SW 1271 (cell line): Measurements from ENCODE around the gene RHBDD1.
A peak's percentile ranks its signal among the peaks of the same experiment; 100 is the strongest.
"Not testable (repeated sequence)": the region's sequence is repeated elsewhere in the genome, so short reads cannot be mapped to it uniquely, and the experiment has no call there.

Experiments
- DNase-seq, 2 experiments: peaks; one replicate each; lab custom pipeline; 2025; lab: John Stamatoyannopoulos, UW

The RHBDD1 gene

DNA sequence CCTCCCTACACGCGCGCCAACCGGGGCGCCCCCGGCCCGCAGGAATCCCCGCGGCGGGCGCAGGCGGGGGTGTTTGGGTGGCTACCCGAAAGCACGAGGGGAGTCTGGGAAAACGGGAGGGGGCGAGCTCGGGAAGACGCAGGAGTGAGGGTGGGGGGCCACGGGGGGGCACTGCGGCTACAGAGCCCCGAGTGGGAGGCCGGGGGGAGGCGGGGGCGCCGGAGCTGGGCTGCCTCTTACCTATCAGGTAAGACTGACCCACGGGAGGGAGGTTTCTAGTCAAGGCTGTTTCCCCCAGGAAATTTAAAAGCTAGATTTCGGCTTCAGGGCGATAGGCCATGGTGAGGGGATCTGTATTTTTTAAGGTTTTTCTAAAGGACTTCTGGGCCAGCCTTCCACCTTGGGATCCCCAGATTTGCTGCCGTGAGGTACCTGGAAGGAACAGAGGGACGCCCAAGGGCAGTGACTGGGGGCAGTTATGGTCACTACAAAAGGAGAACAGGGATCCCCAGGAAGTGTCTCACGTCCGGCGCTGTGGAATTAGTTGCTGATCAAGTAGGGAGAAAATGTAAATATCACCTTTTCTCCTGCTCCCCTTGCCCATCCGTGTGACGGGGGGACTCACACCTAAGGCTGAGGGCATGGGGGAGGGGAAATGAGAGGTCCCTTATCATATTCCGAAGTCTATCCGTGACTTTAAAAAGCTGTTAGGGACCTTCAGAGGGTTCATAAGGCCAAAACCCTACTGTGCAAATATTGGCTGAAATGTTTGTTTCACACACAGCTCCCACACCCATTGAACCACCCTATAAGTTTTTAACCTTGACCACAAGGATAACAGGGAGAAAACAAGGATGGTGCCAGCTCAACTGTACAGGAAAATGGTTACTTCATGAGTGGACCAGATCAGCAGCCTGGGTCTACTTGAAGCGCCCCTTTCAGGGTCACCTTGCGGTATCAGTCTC is 35.6 kb upstream of the RHBDD1 start:
- DNase-seq = peak in 1 of 2 experiments; percentile 25

DNA sequence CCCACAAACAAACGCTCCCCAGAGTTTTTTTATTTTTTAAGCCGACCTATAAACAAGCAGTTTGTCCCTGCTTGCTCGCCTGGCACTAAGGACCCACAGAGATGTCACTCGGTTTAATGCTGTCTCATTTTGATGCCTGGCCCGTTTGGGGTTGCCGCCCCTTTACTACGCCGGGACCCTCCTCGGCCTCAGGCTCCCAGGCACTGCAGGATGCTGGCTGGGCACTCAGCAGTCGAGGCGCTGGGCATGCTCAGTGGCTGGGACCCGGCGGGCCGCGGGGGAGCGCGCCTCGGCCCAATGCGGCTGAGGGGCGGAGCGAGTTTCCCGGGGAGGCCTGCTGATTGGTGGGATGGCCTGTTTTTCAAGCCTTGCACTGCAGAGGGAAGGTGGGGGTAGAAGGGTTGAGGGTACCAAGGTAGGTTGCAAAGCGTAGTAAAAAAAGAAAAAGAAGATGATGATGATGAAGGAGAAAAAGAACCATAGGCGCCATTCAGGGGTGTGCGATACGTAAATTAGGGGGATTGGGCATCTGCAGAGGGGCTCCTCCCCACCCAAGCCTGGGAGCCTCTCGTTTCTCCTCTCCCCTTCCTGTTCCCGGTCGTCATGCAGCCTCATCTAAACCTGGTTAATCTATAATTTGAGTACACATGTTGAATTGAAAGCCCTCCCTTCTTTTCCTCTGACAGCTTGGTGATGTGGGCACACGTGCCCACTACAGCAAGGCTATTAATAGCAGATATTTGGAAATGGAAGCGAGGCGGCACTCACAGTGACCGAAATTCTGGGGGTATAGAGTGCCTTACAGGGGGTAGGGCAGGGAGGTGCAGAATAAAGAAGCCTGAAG is 34.7 kb upstream of the RHBDD1 start:
- no peak for DNase-seq

DNA sequence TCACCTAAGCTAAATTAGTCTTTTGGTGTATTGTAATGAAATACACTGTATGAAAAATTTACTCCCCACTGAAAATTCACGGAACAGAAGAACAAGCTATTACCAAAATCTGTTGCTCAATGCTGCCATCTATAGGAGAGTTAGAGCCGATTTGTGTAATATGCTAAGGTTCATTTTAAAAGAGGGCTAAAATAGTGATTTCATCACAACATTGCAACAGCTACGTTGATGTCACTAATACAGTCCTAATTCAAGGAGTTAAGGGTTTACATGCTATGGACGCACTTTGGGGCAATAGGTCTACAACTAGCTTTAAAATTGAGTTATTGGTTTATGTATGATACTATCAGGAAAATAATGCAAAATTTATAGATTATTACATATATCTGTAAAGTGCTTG is 33.3 kb upstream of the RHBDD1 start:
- DNase-seq = peak; percentile 3 to 76

DNA sequence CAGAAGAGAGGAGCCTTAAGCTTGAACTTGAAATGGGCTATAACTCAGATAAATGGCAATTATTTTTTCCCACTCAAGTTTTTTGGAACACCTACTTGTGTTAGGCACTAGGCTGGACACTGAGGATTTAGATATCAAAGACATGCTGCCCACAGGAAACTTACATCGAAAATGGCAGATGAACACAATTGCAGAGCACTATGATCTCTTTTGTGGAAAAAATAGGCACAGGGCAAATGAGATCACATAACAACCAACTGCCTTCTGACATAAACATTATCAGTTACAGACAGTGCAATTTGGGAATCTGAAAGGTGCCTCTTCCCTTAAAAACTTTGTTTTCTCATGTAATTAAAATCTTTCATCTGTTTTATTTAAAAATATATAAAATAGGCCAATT is 32.4 kb upstream of the RHBDD1 start:
- no peak for DNase-seq

DNA sequence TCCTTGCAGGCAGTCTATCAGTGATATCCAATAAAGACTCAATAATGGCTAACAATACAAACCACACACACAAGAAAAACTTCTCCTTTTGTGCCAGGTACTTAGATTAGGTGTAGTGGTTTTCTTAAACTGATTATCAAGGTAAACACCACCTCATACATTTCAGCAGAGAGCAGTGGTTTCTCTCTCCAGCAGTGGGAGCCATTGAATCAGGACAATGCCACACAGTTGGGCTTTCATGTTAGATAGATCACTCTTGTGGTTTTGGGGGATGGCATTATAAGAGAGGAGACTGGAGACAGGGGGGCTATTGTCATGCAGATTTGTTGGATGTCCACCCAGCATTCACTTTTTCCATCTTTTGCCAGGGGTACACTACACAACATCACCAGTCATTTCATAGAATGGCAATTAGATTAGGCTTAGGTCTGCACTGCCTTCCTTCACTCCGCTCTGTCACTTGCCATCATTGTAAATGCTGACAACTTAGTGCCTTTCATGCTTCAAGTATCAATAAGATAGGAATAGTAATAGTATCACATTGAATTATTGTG is 22.6 kb upstream of the RHBDD1 start:
- DNase-seq = no peak

DNA sequence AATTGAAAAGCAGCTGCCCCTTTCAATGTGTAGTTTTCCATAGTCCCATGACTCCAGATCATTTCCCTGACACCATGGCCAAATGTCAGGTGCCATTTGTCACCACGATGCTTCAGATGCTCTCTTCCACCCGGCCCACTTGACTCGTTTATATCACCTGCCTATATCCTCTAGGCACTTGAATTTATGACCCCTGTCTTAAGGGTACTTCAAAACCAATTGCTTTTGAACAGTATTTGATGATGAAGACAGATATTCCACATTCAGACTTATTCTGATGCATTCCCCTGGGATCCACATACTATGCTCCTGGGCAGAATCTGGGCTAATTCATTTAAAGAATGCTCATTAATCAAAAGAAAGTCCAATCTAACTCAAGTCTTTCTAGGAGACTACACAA is 16.9 kb upstream of the RHBDD1 start:
- DNase-seq = no peak

DNA sequence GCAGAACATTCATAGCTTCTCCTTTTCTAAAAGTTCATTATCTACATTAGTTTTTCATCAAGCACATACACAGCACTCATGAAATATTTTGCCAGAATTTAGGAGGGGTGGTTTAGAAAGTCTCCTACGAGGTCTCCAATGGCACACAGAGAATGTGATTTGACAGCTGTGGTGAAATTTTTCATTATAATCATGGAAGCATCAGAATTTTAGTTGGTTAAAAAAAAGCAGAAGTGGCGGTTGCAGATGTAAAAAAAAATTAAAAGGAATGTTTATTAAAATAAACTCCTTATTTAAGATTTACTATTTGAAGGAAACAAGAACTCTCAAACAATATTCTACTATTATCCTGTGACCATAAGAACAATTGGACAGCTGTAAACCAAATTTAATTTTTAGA is 10.8 kb upstream of the RHBDD1 start:
- no peak for DNase-seq

DNA sequence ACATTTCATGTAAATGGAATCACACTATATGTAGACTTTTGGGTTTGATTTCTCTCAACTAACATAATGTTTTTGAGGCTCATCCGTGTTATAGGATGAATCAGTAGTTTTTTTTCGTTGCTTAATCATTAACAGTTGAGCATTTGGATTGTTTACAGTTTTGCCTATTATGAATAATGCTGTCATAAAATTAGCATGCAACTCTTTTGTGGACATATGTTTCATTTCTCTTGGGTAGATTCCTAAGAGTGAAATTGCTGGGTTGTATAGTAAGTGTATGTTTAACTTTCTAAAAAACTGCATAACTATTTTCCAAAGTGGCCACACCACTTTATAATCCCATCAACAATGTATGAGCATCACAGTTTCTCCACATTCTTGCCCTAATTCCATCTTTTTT is 7.7 kb upstream of the RHBDD1 start:
- DNase-seq = no peak

DNA sequence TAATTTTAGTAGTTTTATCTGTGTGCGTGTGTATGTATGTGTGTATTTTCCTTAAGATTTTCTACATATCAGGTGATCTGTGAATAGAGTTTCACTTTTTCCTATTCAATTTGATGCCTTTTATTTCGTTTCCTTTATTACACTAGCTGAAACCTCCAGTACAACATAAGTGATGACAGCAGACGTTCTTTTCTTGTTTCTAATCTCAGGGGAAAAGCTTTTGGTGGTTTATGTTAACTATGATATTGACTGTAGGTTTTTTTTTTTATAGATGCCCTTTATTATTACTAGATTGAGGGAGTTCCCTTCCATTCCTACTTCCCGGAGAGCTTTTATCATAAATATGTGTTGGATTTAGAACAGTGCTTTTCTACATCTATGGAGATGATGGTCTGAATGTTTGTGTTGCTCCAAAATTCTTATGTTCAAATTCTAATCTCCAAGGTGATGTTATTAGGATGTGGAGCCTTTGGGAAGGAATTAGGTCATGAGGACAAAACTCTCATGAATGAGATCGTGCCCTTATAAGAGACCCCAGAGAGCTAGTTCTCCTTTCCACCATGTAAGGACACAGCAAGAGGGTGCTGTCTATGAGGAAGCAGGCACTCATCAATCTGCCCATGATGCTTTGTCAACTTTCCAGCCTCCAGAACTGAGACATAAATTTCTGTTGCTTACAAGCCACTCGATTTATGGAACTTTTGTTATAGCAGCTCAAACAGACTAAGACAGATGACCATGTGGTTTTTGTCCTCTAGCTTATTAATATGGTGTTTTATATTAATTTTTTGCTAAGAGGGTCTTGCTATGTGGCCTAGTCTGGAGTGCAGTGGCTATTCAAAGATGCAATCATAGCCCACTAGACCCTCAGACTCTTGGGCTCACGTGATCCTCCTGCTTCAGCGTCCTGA is 5.9 kb upstream of the RHBDD1 start:
- no peak for DNase-seq

DNA sequence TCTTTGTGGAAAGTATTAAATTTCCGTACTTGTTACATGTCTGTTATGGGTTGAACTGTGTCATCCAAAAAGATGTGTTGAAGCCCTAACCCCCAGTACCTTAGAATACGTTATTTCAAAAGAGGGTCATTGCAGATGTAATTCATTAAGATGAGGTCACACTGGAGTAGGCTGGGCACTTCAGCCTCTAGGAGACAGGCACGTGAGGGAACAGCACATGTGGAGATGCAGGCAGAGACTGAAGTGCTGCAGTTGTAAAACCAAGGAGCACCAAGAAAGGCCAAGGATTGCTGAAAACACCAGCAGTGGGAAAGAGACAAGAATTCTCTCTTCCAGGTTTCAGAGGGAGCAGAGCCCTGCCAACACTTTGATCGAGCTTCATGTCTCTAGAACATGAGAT is 4.6 kb upstream of the RHBDD1 start:
- no peak for DNase-seq

DNA sequence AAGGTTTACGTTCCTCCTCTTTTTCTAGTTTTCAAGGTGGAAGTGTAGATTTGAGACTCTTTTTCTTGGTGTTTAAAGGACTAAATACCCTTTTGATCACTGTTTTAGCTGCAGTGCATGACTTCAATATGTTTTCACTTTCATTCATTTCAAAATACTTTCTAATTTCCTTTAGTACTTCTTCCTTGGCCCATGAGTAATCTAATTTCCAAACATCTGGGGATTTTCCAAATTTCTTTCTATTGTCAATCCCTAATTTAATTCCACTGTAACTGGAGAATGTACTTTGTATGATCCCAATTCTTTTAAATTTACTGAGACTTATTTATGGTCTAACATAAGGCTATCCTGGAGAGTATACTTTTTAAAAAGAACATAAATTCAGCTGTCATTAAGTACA is 3.8 kb upstream of the RHBDD1 start:
- DNase-seq = no peak

DNA sequence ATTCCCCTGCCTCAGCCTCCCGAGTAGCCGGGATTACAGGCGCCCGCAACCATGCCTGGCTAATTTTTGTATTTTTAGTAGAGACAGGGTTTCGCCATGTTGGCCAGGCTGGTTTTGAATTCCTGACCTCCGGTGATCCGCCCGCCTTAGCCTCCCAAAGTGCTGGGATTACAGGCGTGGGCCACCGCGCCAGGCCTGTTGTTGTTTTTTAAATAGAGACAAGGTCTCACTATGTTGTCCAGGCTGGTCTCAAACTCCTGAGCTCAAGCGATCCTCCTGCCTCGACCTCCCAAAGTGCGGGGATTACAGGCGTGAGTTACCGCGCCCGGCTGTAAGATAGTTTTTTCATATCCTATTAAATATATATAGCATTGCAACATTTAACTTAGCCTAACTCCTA is 974 bp upstream of the RHBDD1 start:
- DNase-seq = not testable (repeated sequence)

DNA sequence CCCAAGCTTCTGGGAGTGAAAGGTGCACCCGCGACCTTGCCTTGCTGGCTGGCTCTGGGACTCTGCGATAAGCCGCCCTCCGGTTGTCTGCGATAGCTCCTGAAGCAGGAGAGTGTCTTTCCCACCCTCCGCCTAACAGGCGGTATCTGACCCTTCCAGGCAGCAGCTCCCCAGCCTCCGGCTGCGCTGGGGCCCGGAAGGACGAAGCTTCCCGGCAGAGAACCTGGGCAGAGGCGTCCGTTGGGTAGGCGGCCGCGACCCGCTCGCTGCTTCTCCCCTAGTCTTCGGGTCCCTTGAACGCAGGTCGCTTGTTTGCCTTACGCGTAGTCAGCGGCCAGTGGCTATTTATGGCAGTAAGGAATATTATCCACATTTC is 446 bp upstream of the RHBDD1 start:
- peak in 1 of 2 experiments; percentile 59 for DNase-seq

DNA sequence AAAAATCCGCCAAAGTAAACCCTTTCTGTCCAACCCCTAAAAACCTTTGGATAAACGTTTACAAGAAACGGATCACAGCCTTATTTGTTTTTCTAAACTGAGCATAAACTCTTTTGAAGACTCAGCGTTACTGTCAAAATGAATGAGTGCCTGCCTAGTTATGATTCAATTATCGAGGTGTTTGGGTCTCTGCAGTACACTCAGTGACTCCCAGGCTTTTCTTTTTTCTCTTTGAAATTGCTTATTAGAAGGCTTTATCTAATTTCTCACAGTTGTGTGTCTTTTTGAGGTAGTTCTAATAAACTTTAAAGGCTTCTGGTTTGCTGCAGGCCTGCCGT is 663 bp downstream of the RHBDD1 start:
- peak in 1 of 2 experiments; percentile 67 for DNase-seq

DNA sequence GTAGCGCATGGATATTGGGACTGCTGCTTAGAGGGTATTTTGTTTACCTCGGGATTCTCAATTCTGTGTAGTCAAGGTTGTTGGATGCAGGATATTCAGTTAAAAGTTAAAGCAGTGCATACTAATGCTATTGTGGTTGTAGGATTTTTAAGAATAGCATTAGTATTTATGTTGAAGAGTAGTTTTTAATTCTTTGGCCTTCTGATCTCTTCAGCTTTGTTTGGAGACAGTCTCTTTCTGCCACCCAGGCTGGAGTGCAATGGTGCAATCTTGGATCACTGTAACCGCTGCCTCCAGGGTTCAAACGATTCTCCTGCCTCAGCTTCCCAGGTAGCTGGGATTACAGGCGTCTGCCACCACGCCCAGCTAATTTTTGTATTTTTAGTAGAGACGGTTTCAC is 1.5 kb downstream of the RHBDD1 start:
- DNase-seq = no peak

DNA sequence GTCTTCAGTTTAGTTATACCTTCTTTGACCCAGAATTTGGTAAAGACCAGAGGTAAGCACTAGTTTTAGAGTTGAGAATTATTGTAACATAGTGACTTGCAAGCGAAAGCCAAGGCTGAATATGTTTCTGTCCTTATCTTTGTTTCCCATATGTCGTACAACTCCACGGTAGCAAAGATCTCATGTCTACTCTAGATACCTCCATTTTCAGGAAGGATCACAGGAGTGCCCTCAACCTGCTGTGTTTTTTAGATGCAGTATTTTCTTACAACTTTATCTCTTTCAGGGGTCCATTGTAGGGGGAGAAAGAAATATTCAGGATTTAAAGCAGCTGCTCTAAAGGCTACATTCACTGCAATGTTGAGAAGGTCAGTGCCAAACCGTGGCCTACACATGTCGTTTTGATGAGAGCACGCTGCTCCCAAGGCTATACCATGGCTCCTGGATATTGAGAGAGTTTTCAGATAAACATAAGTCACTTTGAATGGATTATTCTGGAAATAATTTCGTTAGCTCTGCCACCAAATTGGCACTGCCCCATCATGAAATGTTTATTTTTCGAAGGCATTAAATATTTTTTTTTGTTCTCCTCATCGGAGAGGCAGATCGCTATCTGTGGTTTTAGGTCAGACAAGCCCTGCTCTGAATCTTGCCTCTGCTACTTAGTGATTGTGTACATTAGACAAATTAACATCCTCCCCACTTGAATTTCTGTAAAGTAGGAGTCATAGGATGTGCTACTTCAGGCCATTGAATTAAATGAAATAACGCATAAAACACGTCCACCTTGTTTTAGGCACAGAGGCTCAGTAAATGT is 2.1 kb downstream of the RHBDD1 start:
- no peak for DNase-seq

DNA sequence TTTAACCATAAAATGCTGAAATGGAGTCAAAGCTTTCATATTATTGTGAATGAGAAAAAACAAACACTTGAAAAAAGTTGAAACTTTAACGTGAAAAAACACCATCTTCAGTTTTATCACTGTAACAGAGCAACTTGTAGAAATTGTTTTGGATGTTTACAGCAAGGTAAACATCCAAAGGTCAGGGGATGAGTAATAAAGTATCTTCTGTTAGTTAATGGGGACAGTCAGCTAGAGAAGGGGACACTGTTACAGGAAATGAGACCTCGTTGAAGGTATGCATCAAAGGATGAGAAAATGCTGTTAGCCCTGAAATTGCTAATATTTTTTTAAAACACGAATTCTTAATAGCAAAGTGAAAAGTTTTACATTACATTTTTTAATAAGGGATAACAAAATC is 2.9 kb downstream of the RHBDD1 start:
- peak in 1 of 2 experiments; percentile 9 for DNase-seq

DNA sequence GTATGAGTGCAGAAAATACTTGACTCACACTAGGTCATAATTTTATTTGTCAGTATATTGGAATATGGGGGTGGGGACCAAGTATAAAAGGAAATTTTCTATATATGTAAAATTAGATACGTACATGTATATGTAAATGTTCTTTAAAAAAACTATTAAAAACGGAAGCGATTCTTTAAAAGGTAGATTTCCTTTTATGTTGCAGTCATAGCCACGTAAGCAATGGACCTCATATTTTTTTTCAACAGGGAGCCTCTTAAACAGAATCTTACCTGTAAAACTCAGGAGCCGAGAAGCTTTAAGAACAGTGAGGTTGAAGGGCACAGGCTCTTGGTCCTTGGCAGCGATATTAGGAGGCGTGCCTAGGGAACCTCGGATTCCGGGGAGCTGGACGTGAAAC is 3.3 kb downstream of the RHBDD1 start:
- DNase-seq = no peak

DNA sequence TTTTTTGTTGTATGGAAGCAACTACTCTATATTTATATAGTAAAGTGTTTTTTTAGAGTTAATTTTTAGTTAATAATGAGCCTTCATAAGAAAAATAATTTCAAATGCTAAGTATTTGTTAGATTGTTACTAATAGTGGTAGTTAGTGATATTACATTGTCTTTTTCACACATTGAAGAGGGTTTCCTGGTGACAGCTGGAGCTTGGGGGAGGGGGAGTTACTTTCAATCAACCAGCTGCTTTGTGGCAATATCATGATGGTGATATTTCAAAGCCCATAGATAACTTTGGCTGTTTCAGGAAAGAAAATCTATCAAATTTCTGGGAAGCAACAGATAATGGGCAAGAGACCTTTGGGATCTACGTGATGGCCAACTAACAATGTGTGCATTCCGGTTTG is 4.1 kb downstream of the RHBDD1 start:
- DNase-seq = no peak

DNA sequence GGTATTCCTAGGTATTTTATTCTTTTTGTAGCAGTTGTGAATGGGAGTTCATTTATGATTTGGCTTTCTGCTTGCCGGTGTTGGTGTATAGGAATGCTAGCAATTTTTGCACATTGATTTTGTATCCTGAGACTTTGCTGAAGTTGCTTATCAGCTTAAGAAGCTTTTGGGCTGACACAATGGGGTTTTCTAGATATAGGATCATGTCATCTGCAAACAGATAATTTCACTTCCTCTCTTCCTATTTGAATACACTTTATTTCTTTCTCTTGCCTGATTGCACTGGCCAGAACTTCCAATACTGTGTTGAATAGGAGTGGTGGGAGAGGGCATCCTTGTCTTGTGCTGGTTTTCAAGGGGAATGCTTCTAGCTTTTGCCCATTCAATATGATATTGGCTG is 7.1 kb downstream of the RHBDD1 start:
- DNase-seq = not testable (repeated sequence)
